Osteoblast (primary cell): Measurements from ENCODE around the gene ANXA4. TPM values are rescaled to one million over a fixed set of nuclear protein-coding genes. Genes with fewer than 3 reads are reported as not detected.

Experiments used
- DNase-seq: peaks from one replicate; pipeline ENCODE4 v3.0.0; 2011; ENCODE audit warnings: low spot score, mixed read lengths; ENCODE audit not compliant: insufficient read length; ENCODE audit errors: missing footprints
- H2AFZ ChIP-seq: 2 replicates; pipeline ENCODE4 v1.6.0; 2011; ENCODE audit warnings: mild to moderate bottlenecking, low read length
- H3K27ac ChIP-seq: 2 replicates; pipeline ENCODE4 v1.5.1; 2011; ENCODE audit warnings: mild to moderate bottlenecking, low read depth, low read length, moderate library complexity
- H3K27me3 ChIP-seq: 2 replicates; pipeline ENCODE4 v1.6.0; 2012; ENCODE audit warnings: mild to moderate bottlenecking, control low read depth, inconsistent platforms, low read length, moderate library complexity; ENCODE audit not compliant: insufficient read depth
- H3K36me3 ChIP-seq: 2 replicates; pipeline ENCODE4 v1.5.1; 2011; ENCODE audit warnings: mild to moderate bottlenecking, low read length, control low read depth, moderate library complexity; ENCODE audit not compliant: insufficient read depth
- H3K4me1 ChIP-seq: 2 replicates; pipeline ENCODE4 v1.5.1; 2011; ENCODE audit warnings: mild to moderate bottlenecking, low read length, control low read depth, moderate library complexity; ENCODE audit not compliant: insufficient read depth
- H3K4me2 ChIP-seq: 2 replicates; pipeline ENCODE4 v1.6.0; 2011; ENCODE audit warnings: mild to moderate bottlenecking, low read length; ENCODE audit not compliant: insufficient read depth
- H3K4me3 ChIP-seq: fragments of 200-600 bp; sonication (generic); 3 replicates; pipeline ENCODE4 v1.5.1; 2012; ENCODE audit warnings: mild to moderate bottlenecking, low read length, inconsistent platforms; ENCODE audit not compliant: insufficient read depth
- H3K79me2 ChIP-seq: 2 replicates; pipeline ENCODE4 v1.6.0; 2012; ENCODE audit warnings: mild to moderate bottlenecking, low read length, control low read depth, inconsistent platforms; ENCODE audit not compliant: insufficient read depth
- H3K9me3 ChIP-seq: 2 replicates; pipeline ENCODE4 v1.5.1; 2011; ENCODE audit warnings: low read depth, low read length, control low read depth
- H4K20me1 ChIP-seq: 2 replicates; pipeline ENCODE4 v1.6.0; 2012; ENCODE audit warnings: mild to moderate bottlenecking, low read length, control low read depth; ENCODE audit not compliant: insufficient read depth
- CTCF ChIP-seq: IDR thresholded peaks from 2 replicates; pipeline ENCODE4 v1.5.1; 2011; ENCODE audit warnings: mild to moderate bottlenecking, low read depth, low read length, moderate library complexity; ENCODE audit errors: extremely low read depth
- total RNA-seq: library from RNA; depleted of rRNA; stranded (reverse); fragments of >200 nt; gene quantifications from 2 replicates; pipeline ENCODE4 v1.2.3, GENCODE V29; 2012

ANXA4 gene
- total RNA-seq, 1 donor: 38.4 TPM

GRCh38 chr2:69804416-69804815 is 62.5 kb downstream of the ANXA4 start:
- Histone ChIP-seq H3K27me3 (no peaks in the 10 kb centered on the region), H3K4me1 (no peaks in the 10 kb centered on the region), H3K9me3 (no peaks in the 10 kb centered on the region), H4K20me1 (no peaks in the 10 kb centered on the region), H2AFZ (no peak overlapping the region), H3K4me2 (no peak overlapping the region), H3K36me3 (peaks cover 20% of the 10 kb centered on the region), H3K27ac (no peak overlapping the region), H3K79me2 (no peaks in the 10 kb centered on the region), H3K4me3 (no peak overlapping the region)
- no peak for DNase-seq
- no peak for TF ChIP-seq CTCF

GRCh38 chr2:69805887-69806286 is 64.0 kb downstream of the ANXA4 start:
- Histone ChIP-seq H2AFZ (no peak overlapping the region), H3K4me1 (no peaks in the 10 kb centered on the region), H3K4me2 (no peak overlapping the region), H3K9me3 (no peaks in the 10 kb centered on the region), H3K27ac (no peak overlapping the region), H3K36me3 (peaks cover 29% of the 10 kb centered on the region), H3K4me3 (no peak overlapping the region), H3K79me2 (no peaks in the 10 kb centered on the region), H3K27me3 (no peaks in the 10 kb centered on the region), H4K20me1 (no peaks in the 10 kb centered on the region)
- TF ChIP-seq CTCF: no peak
- DNase-seq: no peak

- DNase-seq: no peak
- no peaks in the 10 kb centered on the region for H3K27me3 ChIP-seq
- H2AFZ ChIP-seq: no peak overlapping the region
- H4K20me1 ChIP-seq: no peaks in the 10 kb centered on the region
- no peak overlapping the region for H3K4me3 ChIP-seq
- no peak overlapping the region for H3K4me2 ChIP-seq
- no peak overlapping the region for H3K27ac ChIP-seq
- TF ChIP-seq CTCF: no peak
- no peaks in the 10 kb centered on the region for H3K79me2 ChIP-seq
- peaks cover 29% of the 10 kb centered on the region for H3K36me3 ChIP-seq
- H3K9me3 ChIP-seq: no peaks in the 10 kb centered on the region
- H3K4me1 ChIP-seq: no peaks in the 10 kb centered on the region
Observed at GRCh38 chr2:69807821-69808540, 66.0 kb downstream of the ANXA4 start.

GRCh38 chr2:69810550-69810949 is 68.6 kb downstream of the ANXA4 start:
- Histone ChIP-seq H4K20me1 (no peaks in the 10 kb centered on the region), H3K4me2 (no peak overlapping the region), H3K9me3 (no peaks in the 10 kb centered on the region), H3K36me3 (peaks cover 24% of the 10 kb centered on the region), H2AFZ (no peak overlapping the region), H3K79me2 (no peaks in the 10 kb centered on the region), H3K4me1 (peaks cover under 1% of the 10 kb centered on the region), H3K27me3 (no peaks in the 10 kb centered on the region), H3K27ac (no peak overlapping the region), H3K4me3 (no peak overlapping the region)
- no peak for DNase-seq
- TF ChIP-seq CTCF: no peak
